GM23338 (cell line): ENCODE results near the gene ZNF648.
A peak's percentile ranks its signal among the peaks of the same experiment; 100 is the strongest.

ENCODE experiments used
- CREB1 ChIP-seq: fragments of 250-450 bp; sonication (Bioruptor Pico); IDR thresholded peaks from 2 replicates; pipeline ENCODE4 v1.5.0; 2020; ENCODE audit warnings: low read depth, mild to moderate bottlenecking, moderate library complexity
- CTCF ChIP-seq, 2 experiments: fragments of 200-600 bp in 1 of 2; sonication (generic) in 1 of 2; conservative IDR thresholded peaks; 2 replicates each; pipeline versions ENCODE4 v1.5.1 to v1.6.1; 2016 to 2017; ENCODE audit warnings: antibody characterized with exemption in 2 of 2, low read depth in 2 of 2, mild to moderate bottlenecking in 2 of 2, moderate library complexity in 1 of 2
- EZH2 ChIP-seq: fragments of 200-600 bp; sonication (generic); IDR thresholded peaks from one replicate; pipeline ENCODE4 v1.8.0; 2017; ENCODE audit warnings: antibody characterized with exemption, mild to moderate bottlenecking, low read depth; ENCODE audit not compliant: unreplicated experiment
- JUNB ChIP-seq: IDR thresholded peaks from one replicate; pipeline ENCODE4 v1.6.1; 2016; ENCODE audit warnings: antibody characterized with exemption; ENCODE audit not compliant: unreplicated experiment
- NANOG ChIP-seq: IDR thresholded peaks from 2 replicates; pipeline ENCODE4 v1.6.1; 2016; ENCODE audit warnings: antibody characterized with exemption, borderline replicate concordance
- POLR2AphosphoS5 ChIP-seq: IDR thresholded peaks from 2 replicates; pipeline ENCODE4 v1.6.1; 2016; ENCODE audit warnings: antibody characterized with exemption, low read depth
- REST ChIP-seq: IDR thresholded peaks from one replicate; pipeline ENCODE4 v1.6.1; 2018; ENCODE audit warnings: antibody characterized with exemption; ENCODE audit not compliant: unreplicated experiment
- ZNF114 ChIP-seq: fragments of 250-450 bp; sonication (Bioruptor Pico); IDR thresholded peaks from 2 replicates; pipeline ENCODE4 v1.5.0; 2020; ENCODE audit warnings: mild to moderate bottlenecking, moderate library complexity

GRCh38 chr1:182035097-182035770, 26.3 kb downstream of the ZNF648 start:
- TF ChIP-seq JUNB (no peak), CTCF (conservative IDR thresholded peaks at IDR 0.05; ENCODE audit: low read depth in 2 of 2) (peak; percentile 68 to 76), NANOG (no peak), CREB1 (CRISPR knock-in tag) (no peak), ZNF114 (CRISPR knock-in tag) (no peak), EZH2 (no peak), POLR2AphosphoS5 (no peak), REST (no peak)
